Liver (tissue), 9 donors: ENCODE data around the gene NR2F2. TPM values are rescaled to one million over a fixed set of nuclear protein-coding genes. Genes with fewer than 3 reads are reported as not detected.
A peak's percentile ranks its signal among the peaks of the same experiment; 100 is the strongest.

Source experiments
- DNase-seq: peaks from one replicate; pipeline ENCODE4 v3.0.0-alpha.2; 2017; ENCODE audit warnings: low spot score
- H3K27ac ChIP-seq, 2 donors: one replicate each; pipeline ENCODE4 v1.7.0; 2013; ENCODE audit warnings: inconsistent platforms in 2 of 2, low read length in 2 of 2, control low read depth in 1 of 2, low read depth in 1 of 2, mild to moderate bottlenecking in 1 of 2
- H3K27me3 ChIP-seq, 4 donors: one replicate each; pipeline versions ENCODE4 v1.6.1 to v1.7.0; 2013; ENCODE audit warnings: low read length in 3 of 4, inconsistent platforms in 1 of 4, mild to moderate bottlenecking in 1 of 4, moderate library complexity in 1 of 4; ENCODE audit not compliant: control insufficient read depth in 4 of 4, insufficient read depth in 4 of 4
- H3K36me3 ChIP-seq, 4 donors: one replicate each; pipeline versions ENCODE4 v1.6.1 to v1.7.0; 2013; ENCODE audit warnings: low read length in 3 of 4, mild to moderate bottlenecking in 3 of 4, low read depth in 1 of 4, moderate library complexity in 1 of 4; ENCODE audit not compliant: control insufficient read depth in 4 of 4, insufficient read depth in 3 of 4
- H3K4me1 ChIP-seq, 4 donors: one replicate each; pipeline versions ENCODE4 v1.6.1 to v1.7.0; 2013; ENCODE audit warnings: low read length in 3 of 4, mild to moderate bottlenecking in 3 of 4, moderate library complexity in 1 of 4; ENCODE audit not compliant: control insufficient read depth in 4 of 4, insufficient read depth in 4 of 4
- H3K4me3 ChIP-seq, 3 donors: one replicate each; pipeline versions ENCODE4 v1.6.1 to v1.7.0; 2013; ENCODE audit warnings: low read length in 3 of 3, control low read depth in 1 of 3, low read depth in 1 of 3, mild to moderate bottlenecking in 1 of 3
- H3K9ac ChIP-seq, 2 donors: one replicate each; pipeline ENCODE4 v1.7.0; 2013; ENCODE audit warnings: low read length in 2 of 2, mild to moderate bottlenecking in 2 of 2, moderate library complexity in 2 of 2, control low read depth in 1 of 2, low read depth in 1 of 2
- H3K9me3 ChIP-seq, 4 donors: one replicate each; pipeline versions ENCODE4 v1.6.1 to v1.7.0; 2013; ENCODE audit warnings: low read length in 3 of 4; ENCODE audit not compliant: control insufficient read depth in 4 of 4
- EGR1 ChIP-seq, 2 donors: IDR thresholded peaks; 2 replicates each; pipeline ENCODE4 v1.6.1; 2016 to 2018; ENCODE audit warnings: antibody characterized with exemption in 2 of 2, low read depth in 2 of 2
- FOXA1 ChIP-seq: IDR thresholded peaks from 2 replicates; pipeline ENCODE4 v1.6.1; 2016; ENCODE audit warnings: antibody characterized with exemption
- FOXA2 ChIP-seq: IDR thresholded peaks from 2 replicates; pipeline ENCODE4 v1.6.1; 2016; ENCODE audit warnings: antibody characterized with exemption
- GABPA ChIP-seq, 2 donors: IDR thresholded peaks in 1 of 2; conservative IDR thresholded peaks in 1 of 2; 2 replicates each; pipeline ENCODE4 v1.6.1; 2016; ENCODE audit warnings: antibody characterized with exemption in 2 of 2, mild to moderate bottlenecking in 1 of 2, moderate library complexity in 1 of 2
- HNF4A ChIP-seq, 2 donors: conservative IDR thresholded peaks; 2 replicates each; pipeline ENCODE4 v1.6.1; 2016; ENCODE audit warnings: antibody characterized with exemption in 2 of 2, mild to moderate bottlenecking in 2 of 2
- HNF4G ChIP-seq: IDR thresholded peaks from 2 replicates; pipeline ENCODE4 v1.6.1; 2016; ENCODE audit warnings: antibody characterized with exemption
- JUND ChIP-seq, 2 donors: IDR thresholded peaks; 2 replicates each; pipeline ENCODE4 v1.6.1; 2016; ENCODE audit warnings: antibody characterized with exemption in 2 of 2
- NR2F2 ChIP-seq: IDR thresholded peaks from 2 replicates; pipeline ENCODE4 v1.6.1; 2016; ENCODE audit warnings: antibody characterized with exemption
- RAD21 ChIP-seq, 2 donors: IDR thresholded peaks; 2 replicates each; pipeline ENCODE4 v1.6.1; 2016; ENCODE audit warnings: antibody characterized with exemption in 2 of 2, mild to moderate bottlenecking in 2 of 2
- RXRA ChIP-seq, 2 donors: IDR thresholded peaks; 2 replicates each; pipeline ENCODE4 v1.6.1; 2017 to 2018; ENCODE audit warnings: antibody characterized with exemption in 2 of 2, mild to moderate bottlenecking in 1 of 2
- TAF1 ChIP-seq: conservative IDR thresholded peaks from 2 replicates; pipeline ENCODE4 v1.6.1; 2016; ENCODE audit warnings: antibody characterized with exemption, mild to moderate bottlenecking
- YY1 ChIP-seq: IDR thresholded peaks from 2 replicates; pipeline ENCODE4 v1.6.1; 2016; ENCODE audit warnings: antibody characterized with exemption, mild to moderate bottlenecking
- WGBS: extraction: QIAGEN DNeasy Blood & Tissue Kit; methylation state at CpG from one replicate; pipeline ENCODE4 v1.1.7; 2013; 5-methylcytosine and 5-hydroxymethylcytosine counted together
- polyA plus RNA-seq, 2 donors: library from polyadenylated mRNA; stranded (reverse) in 1 of 2; unstranded in 1 of 2; fragments of 200-250 nt in 1 of 2; fragments of >200 nt in 1 of 2; fragmentation: Nextera tagmentation in 1 of 2; extraction: Ambion mirVana in 1 of 2; gene quantifications; one replicate each; pipeline versions ENCODE4 v1.2.1 to v1.2.3, GENCODE V29; 2013 to 2015
- total RNA-seq, 2 donors: library from RNA; depleted of rRNA; stranded (reverse); fragments of >200 nt; gene quantifications; one replicate each; pipeline ENCODE4 v1.2.3, GENCODE V29; 2014
- TF ChIP-seq, protein P1 (sequence below): fragments of 150-350 bp; IDR thresholded peaks from 2 replicates; pipeline ENCODE4 v1.5.1; 2017; ENCODE audit warnings: improper control_type of control experiment, low read depth, low read length; ENCODE audit not compliant: missing input control
- TF ChIP-seq, protein P2 (sequence below): IDR thresholded peaks from 2 replicates; pipeline ENCODE4 v1.6.1; 2016; ENCODE audit warnings: antibody characterized with exemption, mild to moderate bottlenecking
- TF ChIP-seq, protein P3 (sequence below): IDR thresholded peaks from 2 replicates; pipeline ENCODE4 v1.6.1; 2016; ENCODE audit warnings: antibody characterized with exemption
- TF ChIP-seq, protein P4 (sequence below): IDR thresholded peaks from 2 replicates; pipeline ENCODE4 v1.6.1; 2016; ENCODE audit warnings: antibody characterized with exemption
- TF ChIP-seq, protein P5 (sequence below): IDR thresholded peaks from 2 replicates; pipeline ENCODE4 v1.6.1; 2016; ENCODE audit warnings: antibody characterized with exemption
- donor health status: healthy.
- donor health status: healthy.
- donor health status: healthy.
- donor health status: healthy.
- donor health status: healthy.

The NR2F2 gene
- total and polyA plus RNA-seq, 4 donors: 5.9 to 22.4 (median 9.2) TPM

DNA sequence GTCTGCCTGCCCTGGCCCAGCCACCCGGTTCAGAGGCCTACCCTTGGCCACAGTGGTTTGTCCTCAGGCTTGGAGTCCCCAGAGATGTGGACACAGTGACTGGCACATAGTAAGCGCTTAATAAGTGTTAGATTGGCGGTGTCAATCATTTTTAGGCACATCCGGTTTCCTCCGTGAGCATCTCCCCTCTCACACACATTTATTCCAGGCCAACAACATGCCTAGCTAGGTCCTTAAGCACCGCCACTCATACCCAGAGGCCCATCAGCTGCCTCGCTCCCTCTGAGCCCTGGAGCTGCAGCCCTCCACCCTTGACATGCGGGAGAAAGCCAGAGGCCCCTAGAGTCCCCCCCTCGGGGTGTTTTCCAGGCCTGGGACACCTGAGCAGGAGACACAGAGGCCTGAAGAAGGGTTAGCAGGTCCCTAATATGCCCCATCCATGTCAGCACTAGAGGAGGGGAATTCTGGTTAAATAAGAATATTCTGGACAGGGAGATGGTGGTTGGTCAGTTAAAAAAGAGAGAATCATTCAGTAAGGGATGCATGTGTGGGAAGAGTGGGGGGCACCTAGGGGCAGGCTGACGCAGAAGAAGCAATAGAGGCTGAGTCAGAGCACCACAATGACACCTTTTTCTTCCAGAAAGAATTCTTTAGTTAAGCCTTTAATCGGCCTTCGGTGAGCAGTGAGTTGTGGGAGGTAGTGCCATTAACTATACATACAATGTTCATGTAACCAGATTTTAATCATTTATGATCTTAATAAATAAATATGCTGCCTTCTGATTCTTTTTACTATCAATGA lies 22.3 kb downstream of the NR2F2 start:
- no peaks in the 10 kb centered on the region for H3K9me3 ChIP-seq
- TF ChIP-seq TAF1: no peak
- TF ChIP-seq HNF4G: no peak
- no peak for TF ChIP-seq YY1
- TF ChIP-seq, protein P1, sequence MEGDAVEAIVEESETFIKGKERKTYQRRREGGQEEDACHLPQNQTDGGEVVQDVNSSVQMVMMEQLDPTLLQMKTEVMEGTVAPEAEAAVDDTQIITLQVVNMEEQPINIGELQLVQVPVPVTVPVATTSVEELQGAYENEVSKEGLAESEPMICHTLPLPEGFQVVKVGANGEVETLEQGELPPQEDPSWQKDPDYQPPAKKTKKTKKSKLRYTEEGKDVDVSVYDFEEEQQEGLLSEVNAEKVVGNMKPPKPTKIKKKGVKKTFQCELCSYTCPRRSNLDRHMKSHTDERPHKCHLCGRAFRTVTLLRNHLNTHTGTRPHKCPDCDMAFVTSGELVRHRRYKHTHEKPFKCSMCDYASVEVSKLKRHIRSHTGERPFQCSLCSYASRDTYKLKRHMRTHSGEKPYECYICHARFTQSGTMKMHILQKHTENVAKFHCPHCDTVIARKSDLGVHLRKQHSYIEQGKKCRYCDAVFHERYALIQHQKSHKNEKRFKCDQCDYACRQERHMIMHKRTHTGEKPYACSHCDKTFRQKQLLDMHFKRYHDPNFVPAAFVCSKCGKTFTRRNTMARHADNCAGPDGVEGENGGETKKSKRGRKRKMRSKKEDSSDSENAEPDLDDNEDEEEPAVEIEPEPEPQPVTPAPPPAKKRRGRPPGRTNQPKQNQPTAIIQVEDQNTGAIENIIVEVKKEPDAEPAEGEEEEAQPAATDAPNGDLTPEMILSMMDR: no peak
- TF ChIP-seq FOXA1: no peak
- TF ChIP-seq EGR1 (IDR thresholded peaks at IDR 0.05; ENCODE audit: low read depth in 2 of 2): no peak
- no peak for TF ChIP-seq JUND (IDR thresholded peaks at IDR 0.05)
- TF ChIP-seq, protein P2, sequence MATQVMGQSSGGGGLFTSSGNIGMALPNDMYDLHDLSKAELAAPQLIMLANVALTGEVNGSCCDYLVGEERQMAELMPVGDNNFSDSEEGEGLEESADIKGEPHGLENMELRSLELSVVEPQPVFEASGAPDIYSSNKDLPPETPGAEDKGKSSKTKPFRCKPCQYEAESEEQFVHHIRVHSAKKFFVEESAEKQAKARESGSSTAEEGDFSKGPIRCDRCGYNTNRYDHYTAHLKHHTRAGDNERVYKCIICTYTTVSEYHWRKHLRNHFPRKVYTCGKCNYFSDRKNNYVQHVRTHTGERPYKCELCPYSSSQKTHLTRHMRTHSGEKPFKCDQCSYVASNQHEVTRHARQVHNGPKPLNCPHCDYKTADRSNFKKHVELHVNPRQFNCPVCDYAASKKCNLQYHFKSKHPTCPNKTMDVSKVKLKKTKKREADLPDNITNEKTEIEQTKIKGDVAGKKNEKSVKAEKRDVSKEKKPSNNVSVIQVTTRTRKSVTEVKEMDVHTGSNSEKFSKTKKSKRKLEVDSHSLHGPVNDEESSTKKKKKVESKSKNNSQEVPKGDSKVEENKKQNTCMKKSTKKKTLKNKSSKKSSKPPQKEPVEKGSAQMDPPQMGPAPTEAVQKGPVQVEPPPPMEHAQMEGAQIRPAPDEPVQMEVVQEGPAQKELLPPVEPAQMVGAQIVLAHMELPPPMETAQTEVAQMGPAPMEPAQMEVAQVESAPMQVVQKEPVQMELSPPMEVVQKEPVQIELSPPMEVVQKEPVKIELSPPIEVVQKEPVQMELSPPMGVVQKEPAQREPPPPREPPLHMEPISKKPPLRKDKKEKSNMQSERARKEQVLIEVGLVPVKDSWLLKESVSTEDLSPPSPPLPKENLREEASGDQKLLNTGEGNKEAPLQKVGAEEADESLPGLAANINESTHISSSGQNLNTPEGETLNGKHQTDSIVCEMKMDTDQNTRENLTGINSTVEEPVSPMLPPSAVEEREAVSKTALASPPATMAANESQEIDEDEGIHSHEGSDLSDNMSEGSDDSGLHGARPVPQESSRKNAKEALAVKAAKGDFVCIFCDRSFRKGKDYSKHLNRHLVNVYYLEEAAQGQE: no peak
- TF ChIP-seq RXRA (IDR thresholded peaks at IDR 0.05): no peak
- TF ChIP-seq, protein P3, sequence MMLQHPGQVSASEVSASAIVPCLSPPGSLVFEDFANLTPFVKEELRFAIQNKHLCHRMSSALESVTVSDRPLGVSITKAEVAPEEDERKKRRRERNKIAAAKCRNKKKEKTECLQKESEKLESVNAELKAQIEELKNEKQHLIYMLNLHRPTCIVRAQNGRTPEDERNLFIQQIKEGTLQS: no peak
- TF ChIP-seq NR2F2: no peak
- TF ChIP-seq, protein P4, sequence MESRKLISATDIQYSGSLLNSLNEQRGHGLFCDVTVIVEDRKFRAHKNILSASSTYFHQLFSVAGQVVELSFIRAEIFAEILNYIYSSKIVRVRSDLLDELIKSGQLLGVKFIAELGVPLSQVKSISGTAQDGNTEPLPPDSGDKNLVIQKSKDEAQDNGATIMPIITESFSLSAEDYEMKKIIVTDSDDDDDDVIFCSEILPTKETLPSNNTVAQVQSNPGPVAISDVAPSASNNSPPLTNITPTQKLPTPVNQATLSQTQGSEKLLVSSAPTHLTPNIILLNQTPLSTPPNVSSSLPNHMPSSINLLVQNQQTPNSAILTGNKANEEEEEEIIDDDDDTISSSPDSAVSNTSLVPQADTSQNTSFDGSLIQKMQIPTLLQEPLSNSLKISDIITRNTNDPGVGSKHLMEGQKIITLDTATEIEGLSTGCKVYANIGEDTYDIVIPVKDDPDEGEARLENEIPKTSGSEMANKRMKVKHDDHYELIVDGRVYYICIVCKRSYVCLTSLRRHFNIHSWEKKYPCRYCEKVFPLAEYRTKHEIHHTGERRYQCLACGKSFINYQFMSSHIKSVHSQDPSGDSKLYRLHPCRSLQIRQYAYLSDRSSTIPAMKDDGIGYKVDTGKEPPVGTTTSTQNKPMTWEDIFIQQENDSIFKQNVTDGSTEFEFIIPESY: no peak
- TF ChIP-seq GABPA (IDR thresholded peaks at IDR 0.05 in 1 of 2, conservative IDR thresholded peaks at IDR 0.05 in 1 of 2): no peak
- TF ChIP-seq, protein P5, sequence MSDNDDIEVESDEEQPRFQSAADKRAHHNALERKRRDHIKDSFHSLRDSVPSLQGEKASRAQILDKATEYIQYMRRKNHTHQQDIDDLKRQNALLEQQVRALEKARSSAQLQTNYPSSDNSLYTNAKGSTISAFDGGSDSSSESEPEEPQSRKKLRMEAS: no peak
- TF ChIP-seq RAD21 (IDR thresholded peaks at IDR 0.05): no peak
- no peak for TF ChIP-seq HNF4A (conservative IDR thresholded peaks at IDR 0.05)
- no peak for TF ChIP-seq FOXA2
- H3K36me3 ChIP-seq: no peaks in the 10 kb centered on the region
- no peaks in the 10 kb centered on the region for H3K27me3 ChIP-seq
- peak overlapping the region; percentile 66 to 88 for H3K27ac ChIP-seq
- H3K4me1 ChIP-seq: peaks cover 11 to 50% (median 30%) of the 10 kb centered on the region in 4 donors
- no peak for DNase-seq
- H3K4me3 ChIP-seq: peak overlapping the region in 1 of 3 donors; percentile 2
- no peak overlapping the region for H3K9ac ChIP-seq
- 60% methylated on average over 12 of the region's 12 CpGs for WGBS
